K562 (cell line): ENCODE data around the gene WWOX. TPM values are rescaled to one million over a fixed set of nuclear protein-coding genes. Genes with fewer than 3 reads are reported as not detected.

Experiments
- ATAC-seq: fragments of 200-7000 bp; cut with Tn5 transposase; 3 replicates; pipeline ENCODE4 v1.9.1; 2020; ENCODE audit warnings: moderate library complexity
- BruUV-seq: library from RNA; stranded (reverse); fragments of 400-500 nt; replicated peaks from 2 replicates; lab custom pipeline; 2021; lab: Mats Ljungman, UMichigan
- CTCF ChIA-PET: fragments of 300-600 bp; formaldehyde crosslinking; extraction: SDS; loops from one replicate; lab custom pipeline; 2021; ENCODE audit warnings: low intra/inter-chr PET ratio; lab: Yijun Ruan, JAX
- POLR2A ChIA-PET: fragments of 300-600, 350-650 bp; sonication (Branson Sonifier 250); formaldehyde crosslinking; extraction: SDS; loops from one replicate; lab custom pipeline; 2021; ENCODE audit warnings: antibody characterized with exemption, inconsistent platforms; lab: Yijun Ruan, JAX
- DNase-seq, 4 experiments: peaks; one replicate each; pipeline versions ENCODE4 v3.0.0 to v3.0.0-alpha.2; 2011 to 2018; ENCODE audit warnings: low spot score in 3 of 4, mixed read lengths in 3 of 4; ENCODE audit errors: extremely low read depth in 1 of 4
- FAIRE-seq: peaks from 2 replicates; lab custom pipeline; 2011; peaks lifted over from hg19 to GRCh38; lab: Jason Lieb, UNC
- H2AFZ ChIP-seq: 2 replicates; pipeline ENCODE4 v1.6.0; 2011; ENCODE audit warnings: low read depth, low read length, control low read depth, inconsistent platforms
- H3K27ac ChIP-seq: fragments of 200-600 bp; 3 replicates; pipeline ENCODE4 v1.8.0; 2011; ENCODE audit warnings: low read depth, mild to moderate bottlenecking, control low read depth, inconsistent platforms, low read length, moderate library complexity, mixed read lengths; ENCODE audit errors: extremely low read depth
- H3K27me3 ChIP-seq, 2 experiments: fragments of 300-600 bp in 1 of 2; 2 replicates in 1 of 2; 3 replicates in 1 of 2; pipeline versions ENCODE4 v1.6.0 to v1.8.0; 2011; ENCODE audit warnings: inconsistent platforms in 2 of 2, low read length in 2 of 2, mild to moderate bottlenecking in 1 of 2, mixed read lengths in 1 of 2, moderate library complexity in 1 of 2; ENCODE audit not compliant: control insufficient read depth in 2 of 2, insufficient read depth in 2 of 2
- H3K36me3 ChIP-seq: fragments of 300-600 bp; 3 replicates; pipeline ENCODE4 v1.8.0; 2011; ENCODE audit warnings: mild to moderate bottlenecking, low read length, inconsistent platforms; ENCODE audit not compliant: control insufficient read depth, insufficient read depth
- H3K4me1 ChIP-seq, 2 experiments: fragments of 200-600 bp in 1 of 2; replicated peaks in 1 of 2; 2 replicates in 1 of 2; 3 replicates in 1 of 2; pipeline versions ENCODE4 v1.5.1 to v1.8.0; 2011; ENCODE audit warnings: inconsistent platforms in 2 of 2, low read length in 2 of 2, mild to moderate bottlenecking in 1 of 2, mixed read lengths in 1 of 2, moderate library complexity in 1 of 2; ENCODE audit not compliant: control insufficient read depth in 2 of 2, insufficient read depth in 2 of 2
- H3K4me2 ChIP-seq: 2 replicates; pipeline ENCODE4 v1.6.1; 2011; ENCODE audit warnings: low read length, control low read depth, inconsistent platforms, mixed read lengths; ENCODE audit not compliant: insufficient read depth
- H3K4me3 ChIP-seq: fragments of 200-600 bp; sonication (generic), shearing (Covaris generic); 2 replicates; pipeline ENCODE4 v1.5.1; 2016; ENCODE audit warnings: control low read depth, inconsistent platforms
- H3K79me2 ChIP-seq: fragments of 200-600 bp; 3 replicates; pipeline ENCODE4 v1.8.0; 2011; ENCODE audit warnings: low read length, inconsistent platforms; ENCODE audit not compliant: control insufficient read depth, insufficient read depth
- H3K9ac ChIP-seq, 2 experiments: 2 replicates each; pipeline versions ENCODE4 v1.6.0 to v1.6.1; 2011; ENCODE audit warnings: low read depth in 2 of 2, low read length in 2 of 2, control low read depth in 1 of 2, inconsistent platforms in 1 of 2, mild to moderate bottlenecking in 1 of 2, mixed read lengths in 1 of 2; ENCODE audit not compliant: insufficient read depth in 1 of 2
- H3K9me1 ChIP-seq: one replicate; pipeline ENCODE4 v1.6.0; 2011; ENCODE audit warnings: inconsistent platforms, mild to moderate bottlenecking, low read length, moderate library complexity; ENCODE audit not compliant: control insufficient read depth, insufficient read depth
- H3K9me3 ChIP-seq: replicated peaks from 2 replicates; pipeline ENCODE4 v1.5.1; 2011; ENCODE audit warnings: low read depth, low read length, inconsistent platforms; ENCODE audit not compliant: control insufficient read depth, insufficient read depth
- H4K20me1 ChIP-seq: replicated peaks from 2 replicates; pipeline ENCODE4 v1.6.1; 2011; ENCODE audit warnings: low read length, inconsistent platforms, mixed read lengths; ENCODE audit not compliant: control insufficient read depth, insufficient read depth
- DMBX1 ChIP-seq: fragments of 250-450 bp; sonication (Bioruptor Pico); IDR thresholded peaks from 2 replicates; pipeline ENCODE4 v1.8.0; 2022; ENCODE audit warnings: inconsistent platforms, mild to moderate bottlenecking, moderate library complexity, borderline replicate concordance
- FOSL1 ChIP-seq: fragments of 200-800 bp; sonication (Bioruptor generic); conservative IDR thresholded peaks from 2 replicates; pipeline ENCODE4 v1.6.1; 2016; ENCODE audit warnings: missing genetic modification characterization, missing compliant biosample characterization
- ILF3 ChIP-seq: fragments of 450-650 bp; IDR thresholded peaks from 2 replicates; pipeline ENCODE4 v1.6.1; 2018; ENCODE audit warnings: antibody characterized with exemption, mild to moderate bottlenecking, moderate library complexity, borderline replicate concordance
- POLR2AphosphoS5 ChIP-seq: IDR thresholded peaks from 2 replicates; pipeline ENCODE4 v1.6.1; 2011; ENCODE audit warnings: mild to moderate bottlenecking, low read depth, low read length, moderate library complexity; ENCODE audit not compliant: control insufficient read depth, insufficient read depth
- RNF2 ChIP-seq: sonication (generic); IDR thresholded peaks from 2 replicates; pipeline ENCODE4 v1.6.1; 2016
- SIX5 ChIP-seq, 2 experiments: IDR thresholded peaks; 2 replicates each; pipeline ENCODE4 v1.6.1; 2011; ENCODE audit warnings: low read length in 2 of 2, borderline replicate concordance in 1 of 2, low read depth in 1 of 2, mild to moderate bottlenecking in 1 of 2, moderate library complexity in 1 of 2; ENCODE audit not compliant: insufficient read depth in 1 of 2
- SMARCB1 ChIP-seq: IDR thresholded peaks from 2 replicates; pipeline ENCODE4 v1.6.1; 2011; ENCODE audit warnings: improper control_type of control experiment, low read depth; ENCODE audit not compliant: insufficient read length
- SPI1 ChIP-seq: IDR thresholded peaks from 2 replicates; pipeline ENCODE4 v1.6.1; 2011; ENCODE audit warnings: low read depth, low read length, control low read depth, borderline replicate concordance
- ZNF263 ChIP-seq: sonication (generic); formaldehyde crosslinking; IDR thresholded peaks from 2 replicates; pipeline ENCODE4 v1.8.0; 2022; ENCODE audit warnings: mild to moderate bottlenecking, missing genetic modification reagents, borderline replicate concordance
- WGBS: fragments of 100-300 bp; shearing (Covaris generic); methylation state at CpG from one replicate; pipeline ENCODE4 v1.1.6; 2016; ENCODE audit warnings: low coverage, mixed read lengths; ENCODE audit not compliant: insufficient coverage; ENCODE audit errors: missing lambda C conversion rate; 5-methylcytosine and 5-hydroxymethylcytosine counted together
- in situ Hi-C: fragments of 300-500 bp; cut with MboI; formaldehyde crosslinking; loops from 4 replicates; pipeline ENCODE4 v1.15.0; 2018; ENCODE audit warnings: inconsistent platforms, mixed read lengths
- intact Hi-C: fragments of 100-400 bp; cut with micrococcal nuclease; formaldehyde crosslinking; loops from 2 replicates; pipeline ENCODE4 v1.14.2; 2022
- polyA plus RNA-seq, 8 experiments: library from polyadenylated mRNA; depleted of rRNA in 4 of 8; stranded (reverse) in 5 of 8; unstranded in 3 of 8; fragments of >200 nt; fragmentation: Nextera tagmentation in 2 of 8; fragmentation: Illumina TruSeq in 1 of 8; extraction: Ambion mirVana in 2 of 8; extraction: Trizol in 1 of 8; gene quantifications; 2 replicates each; pipeline versions ENCODE4 v1.2.1 to v1.2.3, GENCODE V29; 2011 to 2014; ENCODE audit warnings: inconsistent platforms in 1 of 8, missing spikeins in 1 of 8
- total RNA-seq, 7 experiments: library from RNA; depleted of rRNA in 6 of 7; stranded (reverse); fragments of >200 nt in 6 of 7; fragmentation: Illumina TruSeq in 2 of 7; extraction: Trizol in 2 of 7; gene quantifications; 2 replicates each; pipeline versions ENCODE4 v1.2.1 to v1.2.3, GENCODE V29; 2011 to 2021; ENCODE audit warnings: low replicate concordance in 1 of 7
- TF ChIP-seq, protein P1 (sequence below), 2 experiments: IDR thresholded peaks; 2 replicates each; pipeline ENCODE4 v1.6.1; 2011; ENCODE audit warnings: borderline replicate concordance in 1 of 2, control low read depth in 1 of 2, low read depth in 1 of 2, low read length in 1 of 2, mild to moderate bottlenecking in 1 of 2, mixed read lengths in 1 of 2, moderate library complexity in 1 of 2; ENCODE audit not compliant: insufficient read depth in 1 of 2, insufficient read length in 1 of 2, poor library complexity in 1 of 2, severe bottlenecking in 1 of 2; ENCODE audit errors: extremely low read depth in 1 of 2
- TF ChIP-seq, protein P2 (sequence below), 2 experiments: fragments of 450-650 bp; IDR thresholded peaks; 2 replicates each; pipeline ENCODE4 v1.6.1; 2018; ENCODE audit warnings: mild to moderate bottlenecking in 2 of 2, low read depth in 1 of 2; ENCODE audit not compliant: partially characterized antibody in 2 of 2
- TF ChIP-seq, protein P3 (sequence below): conservative IDR thresholded peaks from 2 replicates; pipeline ENCODE4 v1.6.1; 2011; ENCODE audit warnings: low read depth, mild to moderate bottlenecking, low read length; ENCODE audit not compliant: control insufficient read depth
- TF ChIP-seq, protein P4 (sequence below): fragments of 450-650 bp; IDR thresholded peaks from 2 replicates; pipeline ENCODE4 v1.6.1; 2016; ENCODE audit warnings: mild to moderate bottlenecking

Gene WWOX
- total and polyA plus RNA-seq, 9 of the 15 experiments (the other 6 are each of a cell fraction or from before 2014, with no cell fraction given), result 1.6 to 22.7 (median 8.1) TPM

DNA sequence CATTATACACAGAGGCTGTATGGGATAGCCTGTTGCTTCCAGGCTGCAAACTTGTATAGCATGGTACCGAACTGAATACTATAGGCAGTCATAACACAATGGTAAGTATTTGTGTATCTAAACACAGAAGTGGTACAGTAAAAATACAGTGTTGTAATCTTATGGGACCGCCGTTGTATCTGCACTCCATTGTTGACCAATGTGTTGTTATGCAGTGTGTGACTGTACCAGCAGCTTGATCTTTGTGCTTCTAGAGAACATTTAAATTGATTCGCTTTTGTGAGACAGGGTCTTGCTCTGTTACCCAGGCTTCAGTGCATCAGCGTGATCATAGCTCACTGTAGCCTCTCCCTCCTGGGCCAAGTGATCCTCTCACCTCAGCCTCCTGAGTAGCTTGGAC is 31.5 kb downstream of the WWOX start:
- no TSS peak for BruUV-seq
- H3K9me1 ChIP-seq, result no peaks in the 10 kb centered on the region
- WGBS, result 41% methylated on average over 5 of the region's 5 CpGs
- ChIA-PET POLR2A (no interaction called here), CTCF (no interaction called here)
- DNase-seq, result no peak
- H3K9me3 ChIP-seq, result no peaks in the 10 kb centered on the region
- no peaks in the 10 kb centered on the region for H3K4me1 ChIP-seq
- H3K79me2 ChIP-seq, result no peaks in the 10 kb centered on the region
- no peak overlapping the region for H2AFZ ChIP-seq
- no peak overlapping the region for H3K9ac ChIP-seq
- H4K20me1 ChIP-seq, result no peaks in the 10 kb centered on the region
- no peak for ATAC-seq
- H3K4me2 ChIP-seq, result no peak overlapping the region
- H3K27me3 ChIP-seq, result peaks cover 0 to 4% of the 10 kb centered on the region in 2 experiments; a peak in 1 of 5 replicates
- H3K36me3 ChIP-seq, result no peaks in the 10 kb centered on the region
- in situ Hi-C loops (no loop called here), intact Hi-C loops (no loop called here)
- FAIRE-seq, result no peak
- H3K27ac ChIP-seq, result no peak overlapping the region
- H3K4me3 ChIP-seq, result no peak overlapping the region
- TF ChIP-seq DMBX1 (CRISPR knock-in tag), result no peak
- no peak for TF ChIP-seq SPI1
- TF ChIP-seq, protein P1, sequence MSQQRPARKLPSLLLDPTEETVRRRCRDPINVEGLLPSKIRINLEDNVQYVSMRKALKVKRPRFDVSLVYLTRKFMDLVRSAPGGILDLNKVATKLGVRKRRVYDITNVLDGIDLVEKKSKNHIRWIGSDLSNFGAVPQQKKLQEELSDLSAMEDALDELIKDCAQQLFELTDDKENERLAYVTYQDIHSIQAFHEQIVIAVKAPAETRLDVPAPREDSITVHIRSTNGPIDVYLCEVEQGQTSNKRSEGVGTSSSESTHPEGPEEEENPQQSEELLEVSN (IDR thresholded peaks at IDR 0.05; ENCODE audit: borderline replicate concordance in 1 of 2, extremely low read depth in 1 of 2, insufficient read depth in 1 of 2, insufficient read length in 1 of 2, low read depth in 1 of 2, low read length in 1 of 2, poor library complexity in 1 of 2, severe bottlenecking in 1 of 2), result no peak
- TF ChIP-seq SMARCB1, result no peak
- no peak for TF ChIP-seq SIX5 (IDR thresholded peaks at IDR 0.05; ENCODE audit: borderline replicate concordance in 1 of 2, insufficient read depth in 1 of 2, low read depth in 1 of 2, low read length in 2 of 2)
- TF ChIP-seq, protein P2, sequence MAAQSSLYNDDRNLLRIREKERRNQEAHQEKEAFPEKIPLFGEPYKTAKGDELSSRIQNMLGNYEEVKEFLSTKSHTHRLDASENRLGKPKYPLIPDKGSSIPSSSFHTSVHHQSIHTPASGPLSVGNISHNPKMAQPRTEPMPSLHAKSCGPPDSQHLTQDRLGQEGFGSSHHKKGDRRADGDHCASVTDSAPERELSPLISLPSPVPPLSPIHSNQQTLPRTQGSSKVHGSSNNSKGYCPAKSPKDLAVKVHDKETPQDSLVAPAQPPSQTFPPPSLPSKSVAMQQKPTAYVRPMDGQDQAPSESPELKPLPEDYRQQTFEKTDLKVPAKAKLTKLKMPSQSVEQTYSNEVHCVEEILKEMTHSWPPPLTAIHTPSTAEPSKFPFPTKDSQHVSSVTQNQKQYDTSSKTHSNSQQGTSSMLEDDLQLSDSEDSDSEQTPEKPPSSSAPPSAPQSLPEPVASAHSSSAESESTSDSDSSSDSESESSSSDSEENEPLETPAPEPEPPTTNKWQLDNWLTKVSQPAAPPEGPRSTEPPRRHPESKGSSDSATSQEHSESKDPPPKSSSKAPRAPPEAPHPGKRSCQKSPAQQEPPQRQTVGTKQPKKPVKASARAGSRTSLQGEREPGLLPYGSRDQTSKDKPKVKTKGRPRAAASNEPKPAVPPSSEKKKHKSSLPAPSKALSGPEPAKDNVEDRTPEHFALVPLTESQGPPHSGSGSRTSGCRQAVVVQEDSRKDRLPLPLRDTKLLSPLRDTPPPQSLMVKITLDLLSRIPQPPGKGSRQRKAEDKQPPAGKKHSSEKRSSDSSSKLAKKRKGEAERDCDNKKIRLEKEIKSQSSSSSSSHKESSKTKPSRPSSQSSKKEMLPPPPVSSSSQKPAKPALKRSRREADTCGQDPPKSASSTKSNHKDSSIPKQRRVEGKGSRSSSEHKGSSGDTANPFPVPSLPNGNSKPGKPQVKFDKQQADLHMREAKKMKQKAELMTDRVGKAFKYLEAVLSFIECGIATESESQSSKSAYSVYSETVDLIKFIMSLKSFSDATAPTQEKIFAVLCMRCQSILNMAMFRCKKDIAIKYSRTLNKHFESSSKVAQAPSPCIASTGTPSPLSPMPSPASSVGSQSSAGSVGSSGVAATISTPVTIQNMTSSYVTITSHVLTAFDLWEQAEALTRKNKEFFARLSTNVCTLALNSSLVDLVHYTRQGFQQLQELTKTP (IDR thresholded peaks at IDR 0.05; ENCODE audit: low read depth in 1 of 2, partially characterized antibody in 2 of 2), result no peak
- TF ChIP-seq ZNF263, result no peak
- TF ChIP-seq RNF2, result no peak
- TF ChIP-seq, protein P3, sequence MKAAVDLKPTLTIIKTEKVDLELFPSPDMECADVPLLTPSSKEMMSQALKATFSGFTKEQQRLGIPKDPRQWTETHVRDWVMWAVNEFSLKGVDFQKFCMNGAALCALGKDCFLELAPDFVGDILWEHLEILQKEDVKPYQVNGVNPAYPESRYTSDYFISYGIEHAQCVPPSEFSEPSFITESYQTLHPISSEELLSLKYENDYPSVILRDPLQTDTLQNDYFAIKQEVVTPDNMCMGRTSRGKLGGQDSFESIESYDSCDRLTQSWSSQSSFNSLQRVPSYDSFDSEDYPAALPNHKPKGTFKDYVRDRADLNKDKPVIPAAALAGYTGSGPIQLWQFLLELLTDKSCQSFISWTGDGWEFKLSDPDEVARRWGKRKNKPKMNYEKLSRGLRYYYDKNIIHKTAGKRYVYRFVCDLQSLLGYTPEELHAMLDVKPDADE, result no peak
- no peak for TF ChIP-seq FOSL1 (tag)
- no peak for TF ChIP-seq ILF3
- TF ChIP-seq POLR2AphosphoS5, result no peak
- TF ChIP-seq, protein P4, sequence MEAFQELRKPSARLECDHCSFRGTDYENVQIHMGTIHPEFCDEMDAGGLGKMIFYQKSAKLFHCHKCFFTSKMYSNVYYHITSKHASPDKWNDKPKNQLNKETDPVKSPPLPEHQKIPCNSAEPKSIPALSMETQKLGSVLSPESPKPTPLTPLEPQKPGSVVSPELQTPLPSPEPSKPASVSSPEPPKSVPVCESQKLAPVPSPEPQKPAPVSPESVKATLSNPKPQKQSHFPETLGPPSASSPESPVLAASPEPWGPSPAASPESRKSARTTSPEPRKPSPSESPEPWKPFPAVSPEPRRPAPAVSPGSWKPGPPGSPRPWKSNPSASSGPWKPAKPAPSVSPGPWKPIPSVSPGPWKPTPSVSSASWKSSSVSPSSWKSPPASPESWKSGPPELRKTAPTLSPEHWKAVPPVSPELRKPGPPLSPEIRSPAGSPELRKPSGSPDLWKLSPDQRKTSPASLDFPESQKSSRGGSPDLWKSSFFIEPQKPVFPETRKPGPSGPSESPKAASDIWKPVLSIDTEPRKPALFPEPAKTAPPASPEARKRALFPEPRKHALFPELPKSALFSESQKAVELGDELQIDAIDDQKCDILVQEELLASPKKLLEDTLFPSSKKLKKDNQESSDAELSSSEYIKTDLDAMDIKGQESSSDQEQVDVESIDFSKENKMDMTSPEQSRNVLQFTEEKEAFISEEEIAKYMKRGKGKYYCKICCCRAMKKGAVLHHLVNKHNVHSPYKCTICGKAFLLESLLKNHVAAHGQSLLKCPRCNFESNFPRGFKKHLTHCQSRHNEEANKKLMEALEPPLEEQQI, result no peak
